Esophagus squamous epithelium (tissue), 4 donors: Measurements from ENCODE around the gene CTSE.

Experiments
- CTCF ChIP-seq, 6 experiments: fragments of 450-650 bp in 4 of 6; fragments of 200-600 bp in 2 of 6; sonication (generic) in 2 of 6; IDR thresholded peaks; one replicate each; pipeline ENCODE4 v1.5.1; 2016 to 2019; ENCODE audit warnings: antibody characterized with exemption in 6 of 6, mild to moderate bottlenecking in 4 of 6, moderate library complexity in 4 of 6
- POLR2A ChIP-seq, 4 donors: fragments of 450-650 bp; IDR thresholded peaks; one replicate each; pipeline ENCODE4 v1.6.1; 2017; ENCODE audit warnings: antibody characterized with exemption in 4 of 4, mild to moderate bottlenecking in 4 of 4, moderate library complexity in 3 of 4

DNA sequence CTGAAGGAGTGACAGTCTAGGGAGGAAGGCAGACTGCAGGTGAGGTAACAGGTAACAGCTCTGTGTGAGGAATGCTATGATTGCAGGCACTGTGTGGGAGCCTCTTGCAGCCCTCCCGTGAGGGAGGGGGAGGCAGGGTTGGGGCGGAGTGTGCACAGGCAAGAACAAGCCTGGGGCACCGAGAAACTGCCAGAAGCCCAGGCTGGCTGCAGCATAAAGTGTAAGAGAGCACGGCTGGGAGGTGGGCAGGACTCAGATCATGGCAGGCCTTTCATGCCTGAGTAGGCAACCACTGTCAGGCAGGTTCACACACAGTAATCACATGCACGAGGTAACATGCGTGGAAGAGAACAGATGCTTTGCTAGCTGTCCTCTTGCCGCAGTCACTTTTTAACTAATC is 17.9 kb upstream of the CTSE start:
- TF ChIP-seq CTCF (IDR thresholded peaks at IDR 0.05): no peak
- TF ChIP-seq POLR2A (IDR thresholded peaks at IDR 0.05): no peak
